PC-9 (cell line): ENCODE results near the gene NEDD8.

Experiments
- EZH2 ChIP-seq: fragments of 200-600 bp; sonication (generic); IDR thresholded peaks from 2 replicates; pipeline ENCODE4 v1.8.0; 2017; ENCODE audit warnings: antibody characterized with exemption, low read depth
- TF ChIP-seq, protein P1 (sequence below): fragments of 200-600 bp; sonication (generic); conservative IDR thresholded peaks from 2 replicates; pipeline ENCODE4 v1.6.1; 2017; ENCODE audit warnings: mixed run types, antibody characterized with exemption, mild to moderate bottlenecking, moderate library complexity

DNA sequence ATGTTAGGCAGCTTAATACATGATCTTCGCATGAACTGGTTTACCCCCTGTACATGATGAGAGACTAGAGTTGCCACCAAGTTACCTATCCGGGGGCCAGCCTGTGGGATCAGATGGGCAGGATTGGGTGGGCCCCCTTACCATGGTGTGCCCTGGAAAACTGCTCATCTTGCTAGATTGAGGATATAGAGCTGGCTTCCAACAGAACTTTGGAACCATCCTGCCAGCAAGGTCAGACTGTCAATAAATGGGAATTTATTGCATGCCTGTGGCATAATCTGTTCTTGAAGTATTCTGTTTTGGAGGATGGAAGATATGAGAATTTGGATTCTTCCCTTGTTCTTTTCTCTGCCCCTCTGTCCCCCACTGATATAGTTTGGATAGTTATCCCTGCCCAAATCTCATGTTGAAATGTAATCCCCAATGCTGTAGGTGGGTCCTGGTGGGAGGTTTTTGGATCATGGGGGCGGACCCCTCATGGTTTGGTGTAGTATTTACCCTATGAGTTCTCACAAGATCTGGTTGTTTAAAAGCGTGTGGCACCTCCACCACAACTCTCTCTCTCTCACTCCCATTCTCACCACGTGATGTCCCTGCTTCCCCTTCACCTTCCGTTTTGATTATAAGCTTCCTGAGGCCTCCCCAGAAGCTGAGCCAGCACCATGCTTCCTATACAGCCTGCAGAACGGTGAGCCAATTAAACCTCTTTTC lies 33.2 kb downstream of the NEDD8 start:
- TF ChIP-seq, protein P1, sequence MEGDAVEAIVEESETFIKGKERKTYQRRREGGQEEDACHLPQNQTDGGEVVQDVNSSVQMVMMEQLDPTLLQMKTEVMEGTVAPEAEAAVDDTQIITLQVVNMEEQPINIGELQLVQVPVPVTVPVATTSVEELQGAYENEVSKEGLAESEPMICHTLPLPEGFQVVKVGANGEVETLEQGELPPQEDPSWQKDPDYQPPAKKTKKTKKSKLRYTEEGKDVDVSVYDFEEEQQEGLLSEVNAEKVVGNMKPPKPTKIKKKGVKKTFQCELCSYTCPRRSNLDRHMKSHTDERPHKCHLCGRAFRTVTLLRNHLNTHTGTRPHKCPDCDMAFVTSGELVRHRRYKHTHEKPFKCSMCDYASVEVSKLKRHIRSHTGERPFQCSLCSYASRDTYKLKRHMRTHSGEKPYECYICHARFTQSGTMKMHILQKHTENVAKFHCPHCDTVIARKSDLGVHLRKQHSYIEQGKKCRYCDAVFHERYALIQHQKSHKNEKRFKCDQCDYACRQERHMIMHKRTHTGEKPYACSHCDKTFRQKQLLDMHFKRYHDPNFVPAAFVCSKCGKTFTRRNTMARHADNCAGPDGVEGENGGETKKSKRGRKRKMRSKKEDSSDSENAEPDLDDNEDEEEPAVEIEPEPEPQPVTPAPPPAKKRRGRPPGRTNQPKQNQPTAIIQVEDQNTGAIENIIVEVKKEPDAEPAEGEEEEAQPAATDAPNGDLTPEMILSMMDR: no peak
- no peak for TF ChIP-seq EZH2
